Prostate gland (tissue), 2 donors: ENCODE measurements around the gene FAM89A. TPM values are rescaled to one million over a fixed set of nuclear protein-coding genes. Genes with fewer than 3 reads are reported as not detected.

ENCODE experiments used
- DNase-seq: peaks from one replicate; pipeline ENCODE4 v3.0.0-alpha.2; 2019; ENCODE audit warnings: low spot score
- H3K27ac ChIP-seq, 2 donors: fragments of 200-600 bp; sonication (generic); 2 replicates each; pipeline ENCODE4 v1.5.1; 2017 to 2019
- H3K27me3 ChIP-seq: fragments of 200-600 bp; sonication (generic); replicated peaks from 2 replicates; pipeline ENCODE4 v1.5.1; 2019; ENCODE audit not compliant: insufficient read depth
- H3K36me3 ChIP-seq, 2 donors: fragments of 200-600 bp; sonication (generic); 1 replicate in 1 of 2; 2 replicates in 1 of 2; pipeline versions ENCODE4 v1.5.1 to v1.8.1; 2017 to 2019
- H3K4me1 ChIP-seq: fragments of 200-600 bp; sonication (generic); replicated peaks from 2 replicates; pipeline ENCODE4 v1.5.1; 2019
- H3K4me3 ChIP-seq, 2 donors: fragments of 200-600 bp; sonication (generic); 2 replicates each; pipeline ENCODE4 v1.5.1; 2017 to 2019
- H3K9me3 ChIP-seq: fragments of 200-600 bp; sonication (generic); 2 replicates; pipeline ENCODE4 v1.5.1; 2017
- CTCF ChIP-seq, 4 experiments: fragments of 200-600 bp in 2 of 4; fragments of 450-650 bp in 2 of 4; sonication (generic) in 2 of 4; IDR thresholded peaks; 1 replicate in 3 of 4; 2 replicates in 1 of 4; pipeline ENCODE4 v1.5.1; 2016 to 2019; ENCODE audit warnings: antibody characterized with exemption in 4 of 4, mild to moderate bottlenecking in 2 of 4, moderate library complexity in 2 of 4
- POLR2A ChIP-seq: fragments of 450-650 bp; IDR thresholded peaks from one replicate; pipeline ENCODE4 v1.6.1; 2016; ENCODE audit warnings: antibody characterized with exemption, mild to moderate bottlenecking
- POLR2AphosphoS5 ChIP-seq: sonication (generic); formaldehyde crosslinking; IDR thresholded peaks from one replicate; pipeline ENCODE4 v1.6.1; 2017; ENCODE audit warnings: antibody characterized with exemption
- WGBS: methylation state at CpG from one replicate; pipeline ENCODE4 v1.1.5; 2018; 5-methylcytosine and 5-hydroxymethylcytosine counted together
- intact Hi-C: fragments of 100-400 bp; cut with DNase I; formaldehyde crosslinking; loops from one replicate; pipeline ENCODE4 v1.14.2; 2022
- total RNA-seq, 2 donors: library from RNA; depleted of rRNA; stranded (reverse); fragments of >200 nt; gene quantifications; one replicate each; pipeline ENCODE4 v1.1.0, GENCODE V29; 2016

The FAM89A gene
- 10 to 100 TPM; 13.7 to 13.9 TPM for total RNA-seq

- peak; percentile 63 for DNase-seq
- Histone ChIP-seq H3K4me1 (no peaks in the 10 kb centered on the region), H3K9me3 (no peaks in the 10 kb centered on the region), H3K27ac (peak within 1 kb of the TSS; percentile 51 to 67), H3K36me3 (no peaks in the 10 kb centered on the region), H3K4me3 (peak within 1 kb of the TSS; percentile 70 to 77), H3K27me3 (no peaks in the 10 kb centered on the region)
- WGBS, result under 1% methylated on average over 51 of the region's 82 CpGs
- TF ChIP-seq POLR2AphosphoS5 (no peak), CTCF (IDR thresholded peaks at IDR 0.05) (no peak), POLR2A (no peak)
- intact Hi-C loops, result no loop called here
These were observed at the start of gene FAM89A for GRCh38 chr1:231040019-231040799. Gene FAM89A, minus strand, starts transcription at chr1:231040254. Its CDS starts 43 bp downstream, at chr1:231040211.

GRCh38 chr1:231084353-231084752, 44.3 kb upstream of the FAM89A start:
- intact Hi-C loops, result no loop called here

GRCh38 chr1:231079163-231079562, 39.1 kb upstream of the FAM89A start:
- 88% methylated on average over 4 of the region's 4 CpGs for WGBS
- DNase-seq, result no peak
- no peak for TF ChIP-seq POLR2A
- TF ChIP-seq CTCF (IDR thresholded peaks at IDR 0.05), result no peak
- no peak for TF ChIP-seq POLR2AphosphoS5

More at GRCh38 chr1:231084353-231084752, 44.3 kb upstream of the FAM89A start:
- H3K9me3 ChIP-seq, result no peaks in the 10 kb centered on the region
- H3K27me3 ChIP-seq, result peaks cover 4% of the 10 kb centered on the region
- no peak overlapping the region for H3K27ac ChIP-seq
- TF ChIP-seq CTCF (IDR thresholded peaks at IDR 0.05), result no peak
- no peaks in the 10 kb centered on the region for H3K4me1 ChIP-seq
- no peak for DNase-seq
- 78% methylated on average over 5 of the region's 5 CpGs for WGBS
- H3K4me3 ChIP-seq, result no peak overlapping the region
- H3K36me3 ChIP-seq, result no peaks in the 10 kb centered on the region

GRCh38 chr1:231078250-231078649, 38.2 kb upstream of the FAM89A start:
- H3K4me1 ChIP-seq, result no peaks in the 10 kb centered on the region
- no peak for DNase-seq
- TF ChIP-seq CTCF (IDR thresholded peaks at IDR 0.05) (no peak), POLR2A (no peak), POLR2AphosphoS5 (no peak)
- peaks cover 4% of the 10 kb centered on the region for H3K27me3 ChIP-seq
- H3K36me3 ChIP-seq, result no peaks in the 10 kb centered on the region
- no peak overlapping the region for H3K27ac ChIP-seq
- intact Hi-C loops, result no loop called here
- 86% methylated on average over 7 of the region's 7 CpGs for WGBS
- no peak overlapping the region for H3K4me3 ChIP-seq
- no peaks in the 10 kb centered on the region for H3K9me3 ChIP-seq

More at GRCh38 chr1:231079163-231079562, 39.1 kb upstream of the FAM89A start:
- Histone ChIP-seq H3K9me3 (no peaks in the 10 kb centered on the region), H3K4me3 (no peak overlapping the region), H3K27me3 (peaks cover 4% of the 10 kb centered on the region), H3K4me1 (no peaks in the 10 kb centered on the region), H3K27ac (no peak overlapping the region), H3K36me3 (no peaks in the 10 kb centered on the region)
- intact Hi-C loops, result no loop called here

GRCh38 chr1:231076802-231077201, 36.7 kb upstream of the FAM89A start:
- WGBS, result 94% methylated on average over 5 of the region's 5 CpGs
- intact Hi-C loops, result no loop called here
- no peak for DNase-seq
- no peaks in the 10 kb centered on the region for H3K27me3 ChIP-seq
- no peak overlapping the region for H3K27ac ChIP-seq
- H3K9me3 ChIP-seq, result no peaks in the 10 kb centered on the region
- no peaks in the 10 kb centered on the region for H3K4me1 ChIP-seq
- H3K36me3 ChIP-seq, result no peaks in the 10 kb centered on the region
- TF ChIP-seq CTCF (IDR thresholded peaks at IDR 0.05), result no peak
- TF ChIP-seq POLR2A, result no peak
- no peak for TF ChIP-seq POLR2AphosphoS5
- H3K4me3 ChIP-seq, result no peak overlapping the region
